Measurements from ENCODE around the gene RINL.

RINL gene

GRCh38 chr19:38848299-38849146 lies 29.6 kb downstream of the RINL start:
- no peak for DNase-seq

GRCh38 chr19:38846097-38846496 lies 32.0 kb downstream of the RINL start:
- no peak for DNase-seq

- DNase-seq: no peak
These were observed 32.6 kb downstream of the RINL start for GRCh38 chr19:38845374-38846024.

GRCh38 chr19:38844093-38844686 lies 33.9 kb downstream of the RINL start:
- no peak for DNase-seq

- no peak for DNase-seq
These were observed 34.8 kb downstream of the RINL start for GRCh38 chr19:38843175-38843758.

GRCh38 chr19:38842439-38843174 lies 35.5 kb downstream of the RINL start:
- peak in 1 of 2 donors; percentile 43 for DNase-seq

GRCh38 chr19:38841787-38842438 lies 36.2 kb downstream of the RINL start:
- DNase-seq: no peak

- DNase-seq: no peak
These were observed 36.8 kb downstream of the RINL start for GRCh38 chr19:38841180-38841766.

- no peak for DNase-seq
These were observed 37.5 kb downstream of the RINL start for GRCh38 chr19:38840583-38840968.

- no peak for DNase-seq
These were observed 38.1 kb downstream of the RINL start for GRCh38 chr19:38839816-38840582.

- no peak for DNase-seq
These were observed 38.9 kb downstream of the RINL start for GRCh38 chr19:38838986-38839761.

- peak; percentile 40 to 58 for DNase-seq
These were observed 39.7 kb downstream of the RINL start for GRCh38 chr19:38838208-38838985.

- DNase-seq: no peak
These were observed 40.4 kb downstream of the RINL start for GRCh38 chr19:38837656-38838121.

- no peak for DNase-seq
These were observed 41.0 kb downstream of the RINL start for GRCh38 chr19:38836983-38837626.

- no peak for DNase-seq
These were observed 41.7 kb downstream of the RINL start for GRCh38 chr19:38836159-38836982.

- DNase-seq: no peak
These were observed 43.5 kb downstream of the RINL start for GRCh38 chr19:38834590-38834989.

- no peak for DNase-seq
These were observed 44.0 kb downstream of the RINL start for GRCh38 chr19:38834104-38834490.

- no peak for DNase-seq
These were observed 45.0 kb downstream of the RINL start for GRCh38 chr19:38833092-38833425.
